ENCODE results near the gene EHMT1.

DNA sequence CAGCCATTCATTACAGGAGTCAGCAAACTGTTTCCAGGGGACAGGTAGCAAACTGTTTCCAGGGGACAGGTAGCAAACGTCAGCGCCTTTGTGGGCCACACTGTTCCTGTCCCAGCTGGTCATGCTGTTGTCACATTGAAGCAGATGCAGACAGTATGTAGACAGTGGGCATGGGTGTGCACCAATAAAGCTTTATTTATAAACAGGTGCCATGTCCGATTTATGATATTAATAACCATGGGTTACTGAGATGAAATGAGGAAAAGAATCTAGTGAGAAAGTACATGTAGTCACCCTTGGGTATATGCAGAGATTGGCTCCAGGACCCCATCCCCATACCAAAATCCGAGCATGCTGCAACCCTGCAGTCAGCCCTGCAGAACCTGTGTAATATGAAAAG lies 122.5 kb downstream of the EHMT1 start:
- no peak for TF ChIP-seq POLR2AphosphoS5 (IDR thresholded peaks at IDR 0.05; ENCODE audit: borderline replicate concordance, low read depth, low read length)
- TF ChIP-seq EZH2 (IDR thresholded peaks at IDR 0.05), result no peak
- TF ChIP-seq FOXP2 (optimal IDR thresholded peaks at IDR 0.05; ENCODE audit: control extremely low read depth, extremely low read length, insufficient read depth), result no peak
